Bronchial epithelial cell (primary cell): ENCODE data around the gene PPP1R15A. TPM values are rescaled to one million over a fixed set of nuclear protein-coding genes. Genes with fewer than 3 reads are reported as not detected.

Experiments used
- DNase-seq: peaks from one replicate; pipeline ENCODE4 v3.0.0-alpha.2; 2010; ENCODE audit warnings: low read depth
- FAIRE-seq: peaks from 2 replicates; lab custom pipeline; 2011; peaks lifted over from hg19 to GRCh38; lab: Jason Lieb, UNC
- H3K27me3 ChIP-seq: 2 replicates; pipeline ENCODE4 v1.5.1; 2011; ENCODE audit warnings: low read length; ENCODE audit not compliant: control insufficient read depth, insufficient read depth
- H3K36me3 ChIP-seq: 2 replicates; pipeline ENCODE4 v1.5.1; 2011; ENCODE audit warnings: low read length; ENCODE audit not compliant: control insufficient read depth, insufficient read depth
- H3K4me3 ChIP-seq: 2 replicates; pipeline ENCODE4 v1.5.1; 2011; ENCODE audit warnings: mild to moderate bottlenecking, low read depth, low read length, control low read depth
- total RNA-seq: library from RNA; depleted of rRNA; stranded (reverse); fragments of >200 nt; gene quantifications from 2 replicates; pipeline ENCODE4 v1.2.1, GENCODE V29; 2014
- TF ChIP-seq, protein P1 (sequence below): IDR thresholded peaks from 2 replicates; pipeline ENCODE4 v1.5.1; 2011; ENCODE audit warnings: mild to moderate bottlenecking, moderate library complexity, low read length, control low read depth, inconsistent platforms; ENCODE audit not compliant: insufficient read depth, severe bottlenecking

The PPP1R15A gene
- total RNA-seq, 1 donor from 2014 or later, result 118 TPM

DNA sequence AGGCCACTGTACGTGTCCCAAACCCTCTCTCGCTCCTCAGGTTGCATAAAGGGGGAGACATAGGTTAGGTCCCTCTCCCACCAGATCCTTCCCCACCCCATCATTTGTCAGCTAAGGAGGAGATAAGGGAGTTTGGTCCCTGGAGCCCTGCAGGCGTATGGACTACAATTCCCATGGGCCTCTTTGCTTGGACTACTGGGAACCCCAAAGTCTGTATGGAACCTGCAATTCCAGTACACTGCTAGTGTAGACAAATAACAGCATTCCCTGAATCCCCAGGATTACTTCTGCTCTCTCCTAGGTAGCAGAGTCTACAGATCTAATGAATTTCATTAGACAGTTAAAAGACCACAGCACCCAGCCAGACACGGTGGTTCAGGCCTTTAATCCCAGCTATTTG lies 19.9 kb upstream of the PPP1R15A start:
- DNase-seq (no peak), FAIRE-seq (no peak)

DNA sequence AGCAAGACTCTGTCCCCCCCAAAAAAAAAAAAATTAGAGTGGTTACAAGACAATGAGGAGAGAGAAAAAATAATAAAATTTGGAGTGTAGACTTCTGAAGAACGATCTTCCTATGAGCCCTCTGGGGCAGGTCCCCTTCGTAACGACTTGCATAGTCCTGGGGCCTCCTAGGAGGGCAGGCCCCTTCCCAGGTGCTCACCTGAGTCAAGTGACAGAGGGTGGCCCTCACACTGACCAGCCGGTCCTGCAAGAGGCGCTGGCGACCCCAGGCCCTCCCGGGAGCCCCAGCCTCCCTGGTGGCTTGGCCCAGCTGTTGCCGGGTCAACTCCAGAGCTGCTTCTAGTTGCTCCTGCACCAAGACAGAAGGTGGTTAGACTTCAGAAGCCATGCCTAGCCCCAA lies 18.7 kb upstream of the PPP1R15A start:
- FAIRE-seq (no peak), DNase-seq (no peak)
- H3K36me3 ChIP-seq, result no peaks in the 10 kb centered on the region
- H3K4me3 ChIP-seq, result no peak overlapping the region
- TF ChIP-seq, protein P1, sequence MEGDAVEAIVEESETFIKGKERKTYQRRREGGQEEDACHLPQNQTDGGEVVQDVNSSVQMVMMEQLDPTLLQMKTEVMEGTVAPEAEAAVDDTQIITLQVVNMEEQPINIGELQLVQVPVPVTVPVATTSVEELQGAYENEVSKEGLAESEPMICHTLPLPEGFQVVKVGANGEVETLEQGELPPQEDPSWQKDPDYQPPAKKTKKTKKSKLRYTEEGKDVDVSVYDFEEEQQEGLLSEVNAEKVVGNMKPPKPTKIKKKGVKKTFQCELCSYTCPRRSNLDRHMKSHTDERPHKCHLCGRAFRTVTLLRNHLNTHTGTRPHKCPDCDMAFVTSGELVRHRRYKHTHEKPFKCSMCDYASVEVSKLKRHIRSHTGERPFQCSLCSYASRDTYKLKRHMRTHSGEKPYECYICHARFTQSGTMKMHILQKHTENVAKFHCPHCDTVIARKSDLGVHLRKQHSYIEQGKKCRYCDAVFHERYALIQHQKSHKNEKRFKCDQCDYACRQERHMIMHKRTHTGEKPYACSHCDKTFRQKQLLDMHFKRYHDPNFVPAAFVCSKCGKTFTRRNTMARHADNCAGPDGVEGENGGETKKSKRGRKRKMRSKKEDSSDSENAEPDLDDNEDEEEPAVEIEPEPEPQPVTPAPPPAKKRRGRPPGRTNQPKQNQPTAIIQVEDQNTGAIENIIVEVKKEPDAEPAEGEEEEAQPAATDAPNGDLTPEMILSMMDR, result no peak
- no peaks in the 10 kb centered on the region for H3K27me3 ChIP-seq

More for the DNA sequence above, 19.9 kb upstream of the PPP1R15A start:
- no peaks in the 10 kb centered on the region for H3K36me3 ChIP-seq
- H3K27me3 ChIP-seq, result no peaks in the 10 kb centered on the region
- TF ChIP-seq, protein P1, result no peak
- H3K4me3 ChIP-seq, result no peak overlapping the region

DNA sequence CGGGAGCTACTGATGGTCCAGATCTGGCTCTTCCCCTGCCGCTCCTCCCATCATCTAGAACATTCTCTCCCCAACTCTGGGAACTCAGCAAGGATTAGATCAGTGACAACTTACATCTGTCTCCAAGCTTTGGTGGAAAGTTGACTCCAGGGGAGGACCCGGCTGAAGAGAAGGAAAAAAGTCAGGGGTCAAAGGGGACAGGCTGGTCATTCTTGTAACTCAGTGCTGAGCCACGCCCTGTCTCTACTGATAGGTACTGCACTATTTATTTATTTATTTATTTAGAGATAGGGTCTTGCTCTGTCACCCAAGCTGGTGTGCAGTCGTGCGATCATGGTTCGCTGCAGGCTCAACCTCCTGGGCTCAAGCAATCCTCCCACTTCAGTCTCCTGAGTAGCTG lies 18.1 kb upstream of the PPP1R15A start:
- Histone ChIP-seq H3K36me3 (no peaks in the 10 kb centered on the region), H3K4me3 (no peak overlapping the region), H3K27me3 (no peaks in the 10 kb centered on the region)
- TF ChIP-seq, protein P1, result no peak
- no peak for DNase-seq
- FAIRE-seq, result no peak

DNA sequence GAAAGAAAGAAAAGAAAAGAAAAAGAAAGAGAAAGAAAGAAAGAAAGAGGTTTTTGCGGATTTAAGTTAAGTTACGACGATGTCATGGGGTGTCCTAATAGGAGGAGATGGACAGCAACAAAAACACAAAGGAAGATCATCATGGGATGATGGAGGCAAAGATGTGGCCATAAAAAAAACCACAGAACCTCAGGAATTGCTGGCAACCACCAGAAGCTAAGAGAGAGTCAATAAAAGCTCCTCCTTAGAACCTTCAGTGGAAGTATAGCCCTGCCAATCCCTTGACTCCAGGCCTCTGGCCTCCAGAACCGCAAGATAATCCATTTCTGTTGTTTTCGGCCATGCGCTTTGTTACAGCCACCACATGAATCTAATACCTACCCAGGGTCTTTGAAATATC lies 15.3 kb upstream of the PPP1R15A start:
- no peaks in the 10 kb centered on the region for H3K27me3 ChIP-seq
- FAIRE-seq, result no peak
- no peak for DNase-seq
- H3K4me3 ChIP-seq, result no peak overlapping the region
- H3K36me3 ChIP-seq, result no peaks in the 10 kb centered on the region
- TF ChIP-seq, protein P1, result no peak

DNA sequence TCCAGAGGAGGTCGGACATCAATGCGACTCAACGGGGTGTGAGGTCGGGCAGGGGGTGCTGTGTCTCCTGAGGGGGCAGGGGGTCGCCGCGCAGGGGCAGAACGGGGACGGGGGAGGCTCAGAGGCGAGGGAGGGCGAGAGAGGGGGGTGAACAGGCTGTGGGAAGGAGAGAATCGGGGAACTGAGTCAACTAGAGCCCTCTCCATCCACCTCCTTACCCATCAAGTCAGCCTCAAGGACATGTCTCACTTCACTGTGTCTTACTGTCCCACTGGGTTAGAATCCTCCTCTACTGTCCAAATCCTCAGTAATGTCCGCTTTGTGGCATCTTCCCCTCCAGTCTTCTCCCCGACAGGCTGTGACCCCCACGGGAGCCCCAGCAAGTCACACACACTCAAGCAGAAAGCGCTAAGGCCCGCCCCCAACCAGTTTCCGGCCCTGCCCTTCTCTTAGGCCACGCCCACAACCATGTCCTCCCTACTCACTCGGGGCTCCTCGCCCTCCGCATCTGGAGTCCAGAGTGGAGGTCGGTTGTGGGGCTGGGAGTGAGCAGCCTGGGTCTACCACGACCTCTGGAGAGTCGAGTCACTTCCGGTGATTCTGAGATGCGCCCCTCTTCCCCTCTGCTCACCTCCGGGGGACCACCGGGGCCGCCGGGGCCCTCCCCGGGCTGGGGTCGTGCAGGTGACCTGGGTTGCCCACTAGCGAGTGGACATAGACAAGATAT lies 13.1 kb upstream of the PPP1R15A start:
- no peak for DNase-seq
- H3K27me3 ChIP-seq, result no peaks in the 10 kb centered on the region
- no peaks in the 10 kb centered on the region for H3K36me3 ChIP-seq
- no peak overlapping the region for H3K4me3 ChIP-seq
- TF ChIP-seq, protein P1, result no peak
- no peak for FAIRE-seq
